ENCODE data around the gene USP3. TPM values are rescaled to one million over a fixed set of nuclear protein-coding genes. Genes with fewer than 3 reads are reported as not detected.
A peak's percentile ranks its signal among the peaks of the same experiment; 100 is the strongest.

Gene USP3
- total and polyA plus RNA-seq, 2 donors (not counting 1 experiment from before 2014, with no cell fraction given): 21.3 to 55.5 TPM

GRCh38 chr15:63573533-63573932 is 69.1 kb downstream of the USP3 start:
- Histone ChIP-seq H3K79me2 (ENCODE audit: control insufficient read depth, insufficient read depth, low read length) (no peaks in the 10 kb centered on the region), H3K27ac (ENCODE audit: insufficient read depth, low read length) (no peak overlapping the region), H2AFZ (ENCODE audit: low read length) (no peak overlapping the region), H3K27me3 (ENCODE audit: control insufficient read depth, insufficient read depth, low read length) (no peaks in the 10 kb centered on the region), H4K20me1 (ENCODE audit: control insufficient read depth, extremely low read depth, insufficient read depth, low read length) (no peaks in the 10 kb centered on the region), H3K4me3 (replicated peaks in 1 of 4; ENCODE audit: control extremely low read depth in 1 of 4, insufficient read depth in 1 of 4, low read depth in 3 of 4, low read length in 4 of 4) (no peak overlapping the region), H3K4me1 (ENCODE audit: control insufficient read depth, extremely low read depth, insufficient read depth, low read length) (no peaks in the 10 kb centered on the region), H3K4me2 (ENCODE audit: extremely low read depth, insufficient read depth, low read length) (no peak overlapping the region), H3K9me3 (ENCODE audit: control insufficient read depth, insufficient read depth, low read depth, low read length) (no peaks in the 10 kb centered on the region), H3K9ac (ENCODE audit: insufficient read depth, low read length) (no peak overlapping the region), H3K36me3 (ENCODE audit: control insufficient read depth, insufficient read depth, low read length) (no peaks in the 10 kb centered on the region)
- no peak for TF ChIP-seq EZH2 (IDR thresholded peaks at IDR 0.05; ENCODE audit: low read length, missing control alignments)
- TF ChIP-seq, protein P1, sequence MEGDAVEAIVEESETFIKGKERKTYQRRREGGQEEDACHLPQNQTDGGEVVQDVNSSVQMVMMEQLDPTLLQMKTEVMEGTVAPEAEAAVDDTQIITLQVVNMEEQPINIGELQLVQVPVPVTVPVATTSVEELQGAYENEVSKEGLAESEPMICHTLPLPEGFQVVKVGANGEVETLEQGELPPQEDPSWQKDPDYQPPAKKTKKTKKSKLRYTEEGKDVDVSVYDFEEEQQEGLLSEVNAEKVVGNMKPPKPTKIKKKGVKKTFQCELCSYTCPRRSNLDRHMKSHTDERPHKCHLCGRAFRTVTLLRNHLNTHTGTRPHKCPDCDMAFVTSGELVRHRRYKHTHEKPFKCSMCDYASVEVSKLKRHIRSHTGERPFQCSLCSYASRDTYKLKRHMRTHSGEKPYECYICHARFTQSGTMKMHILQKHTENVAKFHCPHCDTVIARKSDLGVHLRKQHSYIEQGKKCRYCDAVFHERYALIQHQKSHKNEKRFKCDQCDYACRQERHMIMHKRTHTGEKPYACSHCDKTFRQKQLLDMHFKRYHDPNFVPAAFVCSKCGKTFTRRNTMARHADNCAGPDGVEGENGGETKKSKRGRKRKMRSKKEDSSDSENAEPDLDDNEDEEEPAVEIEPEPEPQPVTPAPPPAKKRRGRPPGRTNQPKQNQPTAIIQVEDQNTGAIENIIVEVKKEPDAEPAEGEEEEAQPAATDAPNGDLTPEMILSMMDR (conservative IDR thresholded peaks at IDR 0.05 in 1 of 2, IDR thresholded peaks at IDR 0.05 in 1 of 2; ENCODE audit: low read depth in 1 of 2, low read length in 2 of 2): no peak
- peak in 1 of 2 donors; percentile 45 for DNase-seq (ENCODE audit: low read depth in 2 of 2)

GRCh38 chr15:63575312-63575711 is 70.9 kb downstream of the USP3 start:
- H3K36me3 ChIP-seq (ENCODE audit: control insufficient read depth, insufficient read depth, low read length): no peaks in the 10 kb centered on the region

DNA sequence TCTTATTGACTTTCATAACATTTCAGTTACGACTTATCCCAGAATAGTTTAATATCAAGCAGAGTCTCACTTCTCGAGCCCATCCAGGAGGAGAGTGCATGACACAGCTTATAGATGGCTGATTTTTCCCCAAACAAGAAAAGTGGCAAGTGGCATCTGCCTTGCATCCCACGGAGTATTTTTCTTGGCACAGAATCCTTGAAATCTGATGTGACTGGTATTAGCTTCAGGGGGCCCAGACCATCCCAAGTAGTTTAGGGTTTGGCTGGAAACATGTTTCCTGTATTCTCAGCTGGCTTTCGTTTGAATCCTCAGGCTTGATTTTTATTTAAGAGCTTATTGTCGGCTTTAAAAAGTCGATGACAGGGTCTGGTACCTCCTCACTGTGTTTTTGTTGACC is 72.0 kb downstream of the USP3 start:
- H3K9me3 ChIP-seq (ENCODE audit: control insufficient read depth, insufficient read depth, low read depth, low read length): no peaks in the 10 kb centered on the region
- no peak overlapping the region for H2AFZ ChIP-seq (ENCODE audit: low read length)
- H3K9ac ChIP-seq (ENCODE audit: insufficient read depth, low read length): no peak overlapping the region
- H3K4me1 ChIP-seq (ENCODE audit: control insufficient read depth, extremely low read depth, insufficient read depth, low read length): no peaks in the 10 kb centered on the region
- H3K79me2 ChIP-seq (ENCODE audit: control insufficient read depth, insufficient read depth, low read length): no peaks in the 10 kb centered on the region
- TF ChIP-seq, protein P1 (conservative IDR thresholded peaks at IDR 0.05 in 1 of 2, IDR thresholded peaks at IDR 0.05 in 1 of 2; ENCODE audit: low read depth in 1 of 2, low read length in 2 of 2): no peak
- no peak for TF ChIP-seq EZH2 (IDR thresholded peaks at IDR 0.05; ENCODE audit: low read length, missing control alignments)
- no peaks in the 10 kb centered on the region for H4K20me1 ChIP-seq (ENCODE audit: control insufficient read depth, extremely low read depth, insufficient read depth, low read length)
- H3K27ac ChIP-seq (ENCODE audit: insufficient read depth, low read length): no peak overlapping the region
- H3K4me3 ChIP-seq (replicated peaks in 1 of 4; ENCODE audit: control extremely low read depth in 1 of 4, insufficient read depth in 1 of 4, low read depth in 3 of 4, low read length in 4 of 4): no peak overlapping the region
- no peak overlapping the region for H3K4me2 ChIP-seq (ENCODE audit: extremely low read depth, insufficient read depth, low read length)
- H3K27me3 ChIP-seq (ENCODE audit: control insufficient read depth, insufficient read depth, low read length): no peaks in the 10 kb centered on the region
- peak in 1 of 2 donors; percentile 12 for DNase-seq (ENCODE audit: low read depth in 2 of 2)
- no peaks in the 10 kb centered on the region for H3K36me3 ChIP-seq (ENCODE audit: control insufficient read depth, insufficient read depth, low read length)

More at GRCh38 chr15:63575312-63575711, 70.9 kb downstream of the USP3 start:
- H3K4me2 ChIP-seq (ENCODE audit: extremely low read depth, insufficient read depth, low read length): no peak overlapping the region
- no peaks in the 10 kb centered on the region for H3K4me1 ChIP-seq (ENCODE audit: control insufficient read depth, extremely low read depth, insufficient read depth, low read length)
- H3K9me3 ChIP-seq (ENCODE audit: control insufficient read depth, insufficient read depth, low read depth, low read length): no peaks in the 10 kb centered on the region
- TF ChIP-seq, protein P1 (conservative IDR thresholded peaks at IDR 0.05 in 1 of 2, IDR thresholded peaks at IDR 0.05 in 1 of 2; ENCODE audit: low read depth in 1 of 2, low read length in 2 of 2): no peak
- no peak for TF ChIP-seq EZH2 (IDR thresholded peaks at IDR 0.05; ENCODE audit: low read length, missing control alignments)
- H3K9ac ChIP-seq (ENCODE audit: insufficient read depth, low read length): no peak overlapping the region
- H4K20me1 ChIP-seq (ENCODE audit: control insufficient read depth, extremely low read depth, insufficient read depth, low read length): no peaks in the 10 kb centered on the region
- H3K27me3 ChIP-seq (ENCODE audit: control insufficient read depth, insufficient read depth, low read length): no peaks in the 10 kb centered on the region
- no peak overlapping the region for H3K4me3 ChIP-seq (replicated peaks in 1 of 4; ENCODE audit: control extremely low read depth in 1 of 4, insufficient read depth in 1 of 4, low read depth in 3 of 4, low read length in 4 of 4)
- DNase-seq (ENCODE audit: low read depth in 2 of 2): no peak
- H2AFZ ChIP-seq (ENCODE audit: low read length): no peak overlapping the region
- H3K27ac ChIP-seq (ENCODE audit: insufficient read depth, low read length): no peak overlapping the region
- H3K79me2 ChIP-seq (ENCODE audit: control insufficient read depth, insufficient read depth, low read length): no peaks in the 10 kb centered on the region
